Nephron (organoid): Measurements from ENCODE around the gene RNF187.
"Not testable (repeated sequence)": the region's sequence is repeated elsewhere in the genome, so short reads cannot be mapped to it uniquely, and the experiment has no call there.

Experiments used
- H3K27ac Mint-ChIP-seq, 3 experiments: 2 replicates each; pipeline ENCODE4 v1.8.0; 2020; ENCODE audit warnings: mixed read lengths in 3 of 3, mild to moderate bottlenecking in 2 of 3, moderate library complexity in 1 of 3
- H3K27me3 Mint-ChIP-seq: 2 replicates; pipeline ENCODE4 v1.8.0; 2021; ENCODE audit warnings: low read depth, mild to moderate bottlenecking, moderate library complexity, mixed read lengths
- H3K36me3 Mint-ChIP-seq: 2 replicates; pipeline ENCODE4 v1.8.0; 2020; ENCODE audit warnings: low read depth, mixed read lengths
- H3K4me1 Mint-ChIP-seq: 2 replicates; pipeline ENCODE4 v1.8.0; 2020; ENCODE audit warnings: mixed read lengths
- H3K4me3 Mint-ChIP-seq, 3 experiments: 2 replicates each; pipeline ENCODE4 v1.8.0; 2020; ENCODE audit warnings: mild to moderate bottlenecking in 3 of 3, mixed read lengths in 3 of 3, moderate library complexity in 2 of 3
- H3K9me3 Mint-ChIP-seq: 2 replicates; pipeline ENCODE4 v1.8.0; 2020; ENCODE audit warnings: mixed read lengths
- TF ChIP-seq, protein P1 (sequence below), 3 experiments: fragments of 200-600 bp; sonication (generic); IDR thresholded peaks; one replicate each; pipeline ENCODE4 v1.5.0; 2021; ENCODE audit warnings: antibody characterized with exemption in 3 of 3; ENCODE audit not compliant: unreplicated experiment in 3 of 3

RNF187 gene

DNA sequence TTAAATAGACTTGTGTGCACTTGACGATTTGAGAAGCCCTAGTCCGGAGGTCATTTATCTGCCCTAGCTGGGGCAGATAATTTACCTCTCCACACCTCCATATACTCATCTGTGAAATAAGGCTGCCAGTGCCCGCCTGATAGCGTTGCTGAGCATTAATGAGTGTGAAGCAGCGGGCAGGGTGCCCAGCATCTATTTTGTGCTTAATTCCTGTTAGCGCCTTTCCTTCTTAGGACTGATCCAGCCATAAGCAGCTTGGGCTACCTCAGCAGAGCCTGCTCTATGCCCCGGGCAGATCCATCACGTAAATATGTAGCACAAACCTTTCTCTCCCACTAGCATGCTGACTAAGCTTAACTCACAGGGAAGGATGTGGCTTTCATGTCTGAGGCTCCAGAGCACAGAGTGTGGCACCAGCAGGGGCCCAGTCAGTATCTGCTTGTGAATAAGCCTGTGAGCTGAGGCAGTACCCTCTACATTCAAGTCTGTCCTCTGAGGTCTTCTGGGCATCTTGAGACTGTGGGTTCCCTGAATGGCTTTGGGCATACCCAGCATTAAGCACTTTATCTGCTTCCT lies 21.5 kb upstream of the RNF187 start:
- peaks cover 26% of the 10 kb centered on the region for H3K4me1 Mint-ChIP-seq
- H3K27ac Mint-ChIP-seq = peak overlapping the region in 1 of 3 experiments; percentile 91
- TF ChIP-seq, protein P1, sequence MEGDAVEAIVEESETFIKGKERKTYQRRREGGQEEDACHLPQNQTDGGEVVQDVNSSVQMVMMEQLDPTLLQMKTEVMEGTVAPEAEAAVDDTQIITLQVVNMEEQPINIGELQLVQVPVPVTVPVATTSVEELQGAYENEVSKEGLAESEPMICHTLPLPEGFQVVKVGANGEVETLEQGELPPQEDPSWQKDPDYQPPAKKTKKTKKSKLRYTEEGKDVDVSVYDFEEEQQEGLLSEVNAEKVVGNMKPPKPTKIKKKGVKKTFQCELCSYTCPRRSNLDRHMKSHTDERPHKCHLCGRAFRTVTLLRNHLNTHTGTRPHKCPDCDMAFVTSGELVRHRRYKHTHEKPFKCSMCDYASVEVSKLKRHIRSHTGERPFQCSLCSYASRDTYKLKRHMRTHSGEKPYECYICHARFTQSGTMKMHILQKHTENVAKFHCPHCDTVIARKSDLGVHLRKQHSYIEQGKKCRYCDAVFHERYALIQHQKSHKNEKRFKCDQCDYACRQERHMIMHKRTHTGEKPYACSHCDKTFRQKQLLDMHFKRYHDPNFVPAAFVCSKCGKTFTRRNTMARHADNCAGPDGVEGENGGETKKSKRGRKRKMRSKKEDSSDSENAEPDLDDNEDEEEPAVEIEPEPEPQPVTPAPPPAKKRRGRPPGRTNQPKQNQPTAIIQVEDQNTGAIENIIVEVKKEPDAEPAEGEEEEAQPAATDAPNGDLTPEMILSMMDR (IDR thresholded peaks at IDR 0.05; ENCODE audit: unreplicated experiment in 3 of 3) = no peak
- no peaks in the 10 kb centered on the region for H3K9me3 Mint-ChIP-seq
- peaks cover 35% of the 10 kb centered on the region for H3K27me3 Mint-ChIP-seq
- peak overlapping the region; percentile 86 to 90 (median 88) for H3K4me3 Mint-ChIP-seq
- H3K36me3 Mint-ChIP-seq = no peaks in the 10 kb centered on the region

DNA sequence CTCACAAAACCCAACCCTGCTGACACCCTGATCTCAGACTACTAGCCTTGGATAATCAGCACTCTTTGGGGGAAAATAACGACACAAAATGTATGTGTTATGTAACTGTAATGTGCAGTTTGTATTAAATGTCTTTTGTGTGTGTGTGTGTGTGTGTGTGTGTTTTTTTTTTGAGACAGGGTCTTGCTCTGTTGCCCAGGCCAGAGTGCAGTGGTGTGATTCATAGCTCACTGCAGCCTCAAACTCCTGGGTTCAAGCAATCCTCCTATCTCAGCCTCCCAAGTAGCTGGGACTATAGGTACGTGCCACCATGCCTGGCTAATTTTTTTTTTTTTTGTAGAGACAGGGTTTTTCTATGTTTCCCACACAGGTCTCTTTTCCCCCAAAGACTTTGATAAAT lies 19.0 kb upstream of the RNF187 start:
- H3K9me3 Mint-ChIP-seq, H3K36me3 Mint-ChIP-seq, H3K27ac Mint-ChIP-seq, H3K4me3 Mint-ChIP-seq: not testable (repeated sequence)
- Mint-ChIP-seq H3K4me1 (peaks cover 13% of the 10 kb centered on the region), H3K27me3 (peaks cover 27% of the 10 kb centered on the region)

DNA sequence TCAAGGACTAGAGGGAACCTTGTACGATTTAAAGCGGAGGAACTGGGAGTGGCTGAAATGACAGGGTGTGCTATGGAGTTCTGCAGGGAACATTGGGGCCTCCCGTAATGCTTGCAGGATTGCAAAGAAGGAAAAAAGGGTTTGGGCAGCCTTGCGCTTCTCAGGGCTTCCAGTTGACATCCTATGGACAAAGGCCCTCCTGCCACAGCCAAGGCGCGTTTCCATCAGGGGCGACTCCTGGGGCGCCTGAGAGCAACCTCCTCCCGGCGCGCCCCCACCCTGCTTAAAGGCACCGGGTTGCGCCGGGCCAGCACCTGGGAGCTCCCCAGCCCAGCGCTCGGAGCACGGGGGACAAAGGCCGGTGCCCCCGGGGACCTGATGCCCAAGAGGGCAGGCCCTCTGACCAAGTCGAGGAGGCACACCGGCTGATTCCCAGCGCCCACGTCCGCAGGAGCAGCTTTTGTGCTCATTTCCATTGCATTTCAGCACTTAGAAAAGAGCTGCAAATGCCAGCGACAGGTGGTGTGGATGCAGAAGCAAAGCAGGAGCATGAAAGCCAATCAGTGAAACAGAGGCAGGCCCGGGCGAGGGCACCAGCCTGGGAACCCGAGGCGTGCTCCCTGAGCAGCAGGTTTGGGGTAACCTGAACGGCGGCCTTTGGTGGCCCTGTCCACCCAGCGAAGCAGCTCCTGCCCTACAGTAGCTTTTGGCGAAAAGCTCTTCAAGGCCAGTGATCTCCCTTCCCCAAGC lies 17.6 kb upstream of the RNF187 start:
- Mint-ChIP-seq H3K27me3 (peaks cover 19% of the 10 kb centered on the region), H3K27ac (no peak overlapping the region), H3K36me3 (no peaks in the 10 kb centered on the region), H3K4me3 (no peak overlapping the region), H3K9me3 (no peaks in the 10 kb centered on the region), H3K4me1 (peaks cover 4% of the 10 kb centered on the region)
- TF ChIP-seq, protein P1 (IDR thresholded peaks at IDR 0.05; ENCODE audit: unreplicated experiment in 3 of 3) = no peak

DNA sequence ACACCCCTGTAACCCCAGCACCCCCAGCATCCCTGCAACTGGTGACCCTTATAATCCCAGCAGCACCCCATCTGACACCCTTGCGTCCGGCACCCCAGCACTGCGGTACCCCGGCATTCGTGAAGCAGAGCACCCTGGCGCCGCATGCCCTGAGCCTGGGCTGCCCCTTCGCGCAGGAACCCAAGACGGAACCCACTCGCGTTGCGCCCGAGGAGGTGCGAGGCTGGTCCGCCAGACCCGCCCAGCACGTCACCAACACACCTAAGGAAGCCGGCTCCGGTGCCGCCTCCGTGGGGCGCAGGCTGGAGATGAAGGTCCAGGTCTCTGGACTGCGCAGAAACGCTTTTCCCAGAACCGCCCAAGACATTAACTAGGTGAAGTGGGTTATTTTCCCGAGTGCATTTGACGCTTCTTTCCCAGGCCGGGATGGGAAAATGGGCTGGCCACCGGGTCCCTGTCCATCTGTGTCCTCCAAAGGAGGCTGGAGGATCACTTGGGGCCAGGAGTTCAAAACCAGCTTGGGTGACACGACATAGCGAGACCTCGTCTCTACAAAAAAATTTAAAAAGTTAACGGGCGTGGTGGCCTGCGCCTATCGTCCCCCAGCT lies 15.9 kb upstream of the RNF187 start:
- TF ChIP-seq, protein P1 (IDR thresholded peaks at IDR 0.05; ENCODE audit: unreplicated experiment in 3 of 3) = no peak
- Mint-ChIP-seq H3K4me1 (no peaks in the 10 kb centered on the region), H3K4me3 (no peak overlapping the region), H3K36me3 (no peaks in the 10 kb centered on the region), H3K27ac (no peak overlapping the region), H3K27me3 (peaks cover 15% of the 10 kb centered on the region), H3K9me3 (no peaks in the 10 kb centered on the region)

DNA sequence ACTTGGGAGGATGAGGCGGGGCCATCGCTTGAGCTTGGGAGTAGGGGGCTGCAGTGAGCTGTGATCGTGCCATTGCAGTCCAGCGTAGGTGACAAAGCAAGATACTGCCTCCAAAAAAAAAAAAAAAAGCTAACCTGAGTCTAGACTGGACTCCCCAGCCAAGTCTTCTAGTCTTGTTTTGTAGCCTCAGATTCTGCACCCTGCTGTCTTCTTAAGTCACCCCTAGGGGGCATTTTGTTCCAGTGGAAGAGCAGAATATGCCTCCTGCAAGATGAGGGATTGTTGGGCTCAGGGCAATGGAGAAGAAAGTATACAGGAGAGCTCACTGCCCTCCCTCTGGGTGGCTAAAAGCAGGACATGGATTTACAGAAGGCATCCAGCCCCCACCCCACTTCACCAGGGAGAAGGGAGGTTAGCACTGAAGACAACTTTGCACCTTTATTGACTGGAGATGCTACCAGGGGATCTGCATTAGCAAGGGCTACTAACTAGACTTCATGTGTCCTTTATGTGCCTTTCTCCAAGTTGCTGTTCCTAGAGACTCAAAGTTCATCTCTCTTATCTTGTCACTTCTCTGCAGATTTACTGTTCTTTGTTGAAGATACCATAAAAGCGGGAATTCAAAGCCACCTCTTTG lies 15.3 kb upstream of the RNF187 start:
- Mint-ChIP-seq H3K4me1 (no peaks in the 10 kb centered on the region), H3K9me3 (no peaks in the 10 kb centered on the region)

DNA sequence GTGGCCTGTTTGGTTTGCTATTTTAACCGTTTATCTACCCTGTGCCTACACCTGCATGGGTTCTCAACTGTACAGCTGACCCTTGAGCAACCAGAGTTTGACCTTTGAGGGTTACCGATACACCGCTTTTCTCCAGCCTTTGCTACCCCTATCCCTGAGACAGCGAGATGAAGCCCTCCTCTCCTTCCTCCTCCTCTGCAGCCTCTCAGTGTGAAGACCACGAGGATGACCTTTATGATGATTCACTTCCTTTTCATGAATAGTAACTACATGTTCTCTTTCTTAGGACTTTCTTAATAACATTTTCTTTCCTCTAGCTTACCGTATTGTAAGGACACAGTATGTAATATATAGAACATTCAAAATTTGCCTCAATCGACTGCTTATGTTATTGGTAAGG lies 14.5 kb upstream of the RNF187 start:
- Mint-ChIP-seq H3K9me3 (no peaks in the 10 kb centered on the region), H3K27ac (no peak overlapping the region), H3K36me3 (no peaks in the 10 kb centered on the region), H3K27me3 (peaks cover 21% of the 10 kb centered on the region), H3K4me3 (no peak overlapping the region), H3K4me1 (no peaks in the 10 kb centered on the region)
- TF ChIP-seq, protein P1 (IDR thresholded peaks at IDR 0.05; ENCODE audit: unreplicated experiment in 3 of 3) = no peak

More for the DNA sequence above, 15.3 kb upstream of the RNF187 start:
- no peak overlapping the region for H3K4me3 Mint-ChIP-seq
- no peak overlapping the region for H3K27ac Mint-ChIP-seq
- H3K27me3 Mint-ChIP-seq = peaks cover 15% of the 10 kb centered on the region
- TF ChIP-seq, protein P1 (IDR thresholded peaks at IDR 0.05; ENCODE audit: unreplicated experiment in 3 of 3) = peak in 2 of 3 experiments; percentile 8 to 24
- no peaks in the 10 kb centered on the region for H3K36me3 Mint-ChIP-seq
